HepG2 (cell line): Measurements from ENCODE around the gene IFNE. TPM values are rescaled to one million over a fixed set of nuclear protein-coding genes. Genes with fewer than 3 reads are reported as not detected.

Experiments used
- ATAC-seq: fragments of 200-7000 bp; cut with Tn5 transposase; 3 replicates; pipeline ENCODE4 v1.9.1; 2020; ENCODE audit warnings: mild to moderate bottlenecking, moderate library complexity
- BruUV-seq: library from RNA; stranded (reverse); fragments of 400-500 nt; replicated peaks from 2 replicates; lab custom pipeline; 2021; lab: Mats Ljungman, UMichigan
- CTCF ChIA-PET: fragments of 300-600 bp; formaldehyde crosslinking; extraction: SDS; loops from one replicate; lab custom pipeline; 2021; ENCODE audit warnings: low total read pairs, inconsistent platforms, low intra/inter-chr PET ratio; lab: Yijun Ruan, JAX
- POLR2A ChIA-PET: fragments of 350-600 bp; sonication (Branson Sonifier 250); formaldehyde crosslinking; loops from one replicate; lab custom pipeline; 2020; ENCODE audit warnings: antibody characterized with exemption, inconsistent platforms; lab: Yijun Ruan, JAX
- DNase-seq: peaks from one replicate; pipeline ENCODE4 v3.0.0-alpha.2; 2015; ENCODE audit warnings: low spot score
- FAIRE-seq: peaks from 3 replicates; lab custom pipeline; 2011; peaks lifted over from hg19 to GRCh38; lab: Jason Lieb, UNC
- H2AFZ ChIP-seq: one replicate; pipeline ENCODE4 v1.6.1; 2011; ENCODE audit warnings: low read length, inconsistent platforms
- H3K27ac ChIP-seq: fragments of 300-600 bp; 3 replicates; pipeline ENCODE4 v1.8.0; 2011; ENCODE audit warnings: mixed run types, mild to moderate bottlenecking, mixed read lengths, low read length, inconsistent platforms; ENCODE audit not compliant: insufficient read depth; ENCODE audit errors: extremely low read length
- H3K27me3 ChIP-seq, 2 experiments: fragments of 200-600 bp in 1 of 2; 2 replicates in 1 of 2; 3 replicates in 1 of 2; pipeline versions ENCODE4 v1.6.0 to v1.8.0; 2011; ENCODE audit warnings: low read length in 2 of 2, mild to moderate bottlenecking in 2 of 2, moderate library complexity in 2 of 2, inconsistent platforms in 1 of 2; ENCODE audit not compliant: insufficient read depth in 2 of 2, control insufficient read depth in 1 of 2
- H3K36me3 ChIP-seq, 2 experiments: fragments of 200-600 bp in 1 of 2; replicated peaks in 1 of 2; 2 replicates in 1 of 2; 3 replicates in 1 of 2; pipeline versions ENCODE4 v1.5.1 to v1.8.0; 2011; ENCODE audit warnings: low read length in 2 of 2, inconsistent platforms in 1 of 2; ENCODE audit not compliant: insufficient read depth in 2 of 2, control insufficient read depth in 1 of 2
- H3K4me1 ChIP-seq: 2 replicates; pipeline ENCODE4 v1.5.1; 2012; ENCODE audit warnings: low read length, inconsistent platforms; ENCODE audit not compliant: insufficient read depth
- H3K4me2 ChIP-seq: 2 replicates; pipeline ENCODE4 v1.6.0; 2011; ENCODE audit warnings: low read depth, low read length, inconsistent platforms
- H3K4me3 ChIP-seq, 3 experiments: fragments of 200-600 bp in 1 of 3; sonication (generic), shearing (Covaris generic) in 1 of 3; replicated peaks in 1 of 3; 2 replicates each; pipeline ENCODE4 v1.5.1; 2011 to 2016; ENCODE audit warnings: low read length in 3 of 3, inconsistent platforms in 2 of 3, low read depth in 2 of 3, mild to moderate bottlenecking in 2 of 3, control low read depth in 1 of 3, mixed read lengths in 1 of 3; ENCODE audit not compliant: insufficient read depth in 1 of 3
- H3K79me2 ChIP-seq: one replicate; pipeline ENCODE4 v1.6.1; 2011; ENCODE audit warnings: low read length, inconsistent platforms; ENCODE audit not compliant: insufficient read depth
- H3K9ac ChIP-seq: 2 replicates; pipeline ENCODE4 v1.6.0; 2011; ENCODE audit warnings: mild to moderate bottlenecking, low read depth, low read length, inconsistent platforms; ENCODE audit not compliant: insufficient read depth
- H3K9me3 ChIP-seq: 2 replicates; pipeline ENCODE4 v1.5.1; 2012; ENCODE audit warnings: mild to moderate bottlenecking, low read length
- H4K20me1 ChIP-seq: 2 replicates; pipeline ENCODE4 v1.6.0; 2011; ENCODE audit warnings: inconsistent platforms, mild to moderate bottlenecking, low read length, moderate library complexity; ENCODE audit not compliant: insufficient read depth
- CCAR2 ChIP-seq: fragments of 200-400 bp; formaldehyde crosslinking; optimal IDR thresholded peaks from 2 replicates; pipeline ENCODE3; 2018; ENCODE audit warnings: low read depth, mild to moderate bottlenecking, low read length, moderate library complexity
- CENPT ChIP-seq: sonication (generic); formaldehyde crosslinking; IDR thresholded peaks from 2 replicates; pipeline ENCODE4 v1.8.0; 2022; ENCODE audit warnings: low read depth, mild to moderate bottlenecking, moderate library complexity, missing genetic modification reagents
- FUBP1 ChIP-seq: sonication (generic); formaldehyde crosslinking; IDR thresholded peaks from 2 replicates; pipeline ENCODE4 v1.5.1; 2020; ENCODE audit warnings: missing genetic modification reagents, mild to moderate bottlenecking, borderline replicate concordance
- HBP1 ChIP-seq: IDR thresholded peaks from 2 replicates; pipeline ENCODE4 v1.6.1; 2016; ENCODE audit warnings: low read depth, control low read depth
- MATR3 ChIP-seq: sonication (generic); formaldehyde crosslinking; IDR thresholded peaks from 2 replicates; pipeline ENCODE4 v1.4.0; 2020; ENCODE audit warnings: missing genetic modification reagents
- MIER2 ChIP-seq: IDR thresholded peaks from 2 replicates; pipeline ENCODE4 v1.6.1; 2016; ENCODE audit warnings: missing biosample characterization, missing genetic modification reagents
- NFIC ChIP-seq: IDR thresholded peaks from 2 replicates; pipeline ENCODE4 v1.6.1; 2012; ENCODE audit warnings: mild to moderate bottlenecking, low read length, inconsistent platforms
- RFX1 ChIP-seq: fragments of 450-650 bp; IDR thresholded peaks from 2 replicates; pipeline ENCODE4 v1.6.1; 2017
- SMC3 ChIP-seq: IDR thresholded peaks from 2 replicates; pipeline ENCODE4 v1.6.1; 2011; ENCODE audit warnings: low read length, improper control_type of control experiment
- ZFY ChIP-seq: sonication (generic); formaldehyde crosslinking; IDR thresholded peaks from 2 replicates; pipeline ENCODE4 v1.4.0; 2020; ENCODE audit warnings: missing genetic modification reagents
- ZNF615 ChIP-seq: sonication (generic); formaldehyde crosslinking; IDR thresholded peaks from 2 replicates; pipeline ENCODE4 v1.5.0; 2020; ENCODE audit warnings: mild to moderate bottlenecking, missing genetic modification reagents, borderline replicate concordance
- ZNF720 ChIP-seq: sonication (generic); formaldehyde crosslinking; IDR thresholded peaks from 2 replicates; pipeline ENCODE4 v1.4.0; 2020; ENCODE audit warnings: missing genetic modification reagents
- ZNF747 ChIP-seq: sonication (generic); formaldehyde crosslinking; IDR thresholded peaks from 2 replicates; pipeline ENCODE4 v1.8.1; 2023; ENCODE audit warnings: missing genetic modification reagents, mild to moderate bottlenecking, borderline replicate concordance
- ZNF841 ChIP-seq: sonication (generic); formaldehyde crosslinking; IDR thresholded peaks from 2 replicates; pipeline ENCODE4 v1.8.1; 2023; ENCODE audit warnings: missing genetic modification reagents, borderline replicate concordance
- WGBS: methylation state at CpG from one replicate; pipeline ENCODE4 v1.1.6; 2017; ENCODE audit warnings: low lambda C conversion rate; 5-methylcytosine and 5-hydroxymethylcytosine counted together
- in situ Hi-C: cut with HindIII; loops from 2 replicates; pipeline ENCODE4 v1.10.0; 2017; ENCODE audit warnings: low pct_unique_long_range_greater_than_20kb; ENCODE audit not compliant: extremely low pct_ligation_motif_present
- intact Hi-C: fragments of 100-400 bp; cut with micrococcal nuclease; formaldehyde crosslinking; loops from one replicate; pipeline ENCODE4 v1.10.0; 2022; ENCODE audit not compliant: unreplicated experiment
- polyA plus RNA-seq, 8 experiments: library from polyadenylated mRNA; depleted of rRNA in 3 of 8; stranded (reverse) in 7 of 8; unstranded in 1 of 8; fragments of >200 nt; fragmentation: Illumina TruSeq in 4 of 8; extraction: Trizol in 4 of 8; gene quantifications; 2 replicates each; pipeline versions ENCODE4 v1.2.1 to v1.2.3, GENCODE V29; 2011 to 2016; ENCODE audit warnings: low read depth in 4 of 8, missing spikeins in 1 of 8, mixed read lengths in 1 of 8; ENCODE audit not compliant: insufficient read depth in 1 of 8
- total RNA-seq, 5 experiments: library from RNA; depleted of rRNA; stranded (reverse); fragments of >200 nt; fragmentation: Illumina TruSeq; extraction: Trizol; gene quantifications; 2 replicates each; pipeline ENCODE4 v1.2.3, GENCODE V29; 2016; ENCODE audit warnings: low read depth in 1 of 5
- TF ChIP-seq, protein P1 (sequence below): IDR thresholded peaks from 2 replicates; pipeline ENCODE4 v1.6.1; 2016; ENCODE audit warnings: low read depth, borderline replicate concordance
- TF ChIP-seq, protein P2 (sequence below): sonication (generic); formaldehyde crosslinking; IDR thresholded peaks from 2 replicates; pipeline ENCODE4 v1.5.0; 2020; ENCODE audit warnings: mild to moderate bottlenecking, low read depth, missing genetic modification reagents, borderline replicate concordance
- TF ChIP-seq, protein P3 (sequence below): sonication (generic); formaldehyde crosslinking; IDR thresholded peaks from 2 replicates; pipeline ENCODE4 v1.8.1; 2023; ENCODE audit warnings: mild to moderate bottlenecking, missing genetic modification reagents, borderline replicate concordance

The IFNE gene
- total and polyA plus RNA-seq, 2 of the 13 experiments (the other 11 are each of a cell fraction or from before 2014, with no cell fraction given): not detected

DNA sequence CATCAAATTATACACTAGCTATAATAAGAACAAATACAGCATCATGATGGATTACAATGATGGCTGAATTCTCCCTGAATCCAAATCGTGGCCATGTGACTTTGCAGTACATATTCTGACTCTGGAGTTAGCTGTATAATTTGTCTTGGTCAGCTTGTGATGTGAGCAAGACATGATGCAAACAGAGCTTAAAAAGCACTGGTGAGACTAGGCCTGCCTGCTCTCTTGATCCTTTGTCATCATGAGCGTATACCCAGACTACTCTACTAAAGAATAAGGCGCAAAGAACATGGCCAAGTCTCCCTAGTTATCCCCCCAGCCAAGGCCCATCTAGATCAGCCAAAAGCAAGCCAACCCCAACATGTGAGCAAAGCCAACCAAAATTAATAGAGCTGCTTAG, 34.7 kb upstream of the IFNE start:
- no peak for TF ChIP-seq ZNF841 (CRISPR knock-in tag)
- Histone ChIP-seq H3K4me1 (no peaks in the 10 kb centered on the region), H3K36me3 (no peaks in the 10 kb centered on the region), H3K4me2 (no peak overlapping the region), H3K27ac (no peak overlapping the region), H3K9ac (no peak overlapping the region), H3K9me3 (no peaks in the 10 kb centered on the region), H3K4me3 (no peak overlapping the region), H4K20me1 (no peaks in the 10 kb centered on the region), H2AFZ (no peak overlapping the region), H3K27me3 (no peaks in the 10 kb centered on the region), H3K79me2 (no peaks in the 10 kb centered on the region)
- intact Hi-C loops (no loop called here), in situ Hi-C loops (no loop called here)
- no peak for ATAC-seq
- DNase-seq: no peak
- POLR2A ChIA-PET: no interaction called here
- BruUV-seq: no TSS peak
- CTCF ChIA-PET: no interaction called here
- FAIRE-seq: no peak
- WGBS: 0% methylated on average over 3 of the region's 3 CpGs

GRCh38 chr9:21513431-21513830, 31.3 kb upstream of the IFNE start:
- Histone ChIP-seq H3K27me3 (no peaks in the 10 kb centered on the region), H3K9ac (no peak overlapping the region), H3K27ac (no peak overlapping the region), H3K4me2 (no peak overlapping the region), H3K9me3 (no peaks in the 10 kb centered on the region)
- POLR2A ChIA-PET: no interaction called here
- in situ Hi-C loops (no loop called here), intact Hi-C loops (no loop called here)
- no TSS peak for BruUV-seq
- TF ChIP-seq, protein P1, sequence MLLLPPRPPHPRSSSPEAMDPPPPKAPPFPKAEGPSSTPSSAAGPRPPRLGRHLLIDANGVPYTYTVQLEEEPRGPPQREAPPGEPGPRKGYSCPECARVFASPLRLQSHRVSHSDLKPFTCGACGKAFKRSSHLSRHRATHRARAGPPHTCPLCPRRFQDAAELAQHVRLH (CRISPR knock-in tag): no peak
- TF ChIP-seq, protein P2, sequence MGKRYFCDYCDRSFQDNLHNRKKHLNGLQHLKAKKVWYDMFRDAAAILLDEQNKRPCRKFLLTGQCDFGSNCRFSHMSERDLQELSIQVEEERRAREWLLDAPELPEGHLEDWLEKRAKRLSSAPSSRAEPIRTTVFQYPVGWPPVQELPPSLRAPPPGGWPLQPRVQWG (CRISPR knock-in tag): no peak
- no peak for TF ChIP-seq ZNF720 (CRISPR knock-in tag)
- TF ChIP-seq, protein P3, sequence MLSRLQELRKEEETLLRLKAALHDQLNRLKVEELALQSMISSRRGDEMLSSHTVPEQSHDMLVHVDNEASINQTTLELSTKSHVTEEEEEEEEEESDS: no peak
- no peak for TF ChIP-seq ZNF615 (CRISPR knock-in tag)
- TF ChIP-seq NFIC: no peak
- TF ChIP-seq ZNF747 (CRISPR knock-in tag): no peak
- no peak for TF ChIP-seq SMC3
- TF ChIP-seq MATR3 (CRISPR knock-in tag): no peak
- no peak for TF ChIP-seq FUBP1 (CRISPR knock-in tag)
- TF ChIP-seq CCAR2: no peak
- TF ChIP-seq HBP1 (CRISPR knock-in tag): no peak
- no peak for TF ChIP-seq MIER2 (CRISPR knock-in tag)
- no peak for TF ChIP-seq RFX1
- TF ChIP-seq CENPT (CRISPR knock-in tag): no peak
- TF ChIP-seq ZFY (CRISPR knock-in tag): no peak
- TF ChIP-seq, all 625 proteins: peak for 0
- DNase-seq: no peak
- Histone ChIP-seq H3K4me1 (no peaks in the 10 kb centered on the region), H3K79me2 (no peaks in the 10 kb centered on the region), H4K20me1 (no peaks in the 10 kb centered on the region), H3K36me3 (no peaks in the 10 kb centered on the region), H3K4me3 (no peak overlapping the region), H2AFZ (no peak overlapping the region)
- 56% methylated on average over 1 of the region's 1 CpG for WGBS
- no peak for ATAC-seq
- no peak for FAIRE-seq
- CTCF ChIA-PET: no interaction called here
